HEK293T (cell line): ENCODE measurements around the gene TYMP.

Experiments used
- BHLHE40 ChIP-seq: fragments of 450-650 bp; IDR thresholded peaks from 2 replicates; pipeline ENCODE4 v1.6.1; 2016; ENCODE audit warnings: mild to moderate bottlenecking, moderate library complexity, borderline replicate concordance
- ELF4 ChIP-seq: fragments of 450-650 bp; IDR thresholded peaks from 2 replicates; pipeline ENCODE4 v1.6.1; 2017; ENCODE audit warnings: antibody characterized with exemption
- FOXA1 ChIP-seq: fragments of 450-650 bp; IDR thresholded peaks from 2 replicates; pipeline ENCODE4 v1.6.1; 2016; ENCODE audit warnings: mild to moderate bottlenecking
- FOXM1 ChIP-seq: fragments of 450-650 bp; IDR thresholded peaks from 2 replicates; pipeline ENCODE4 v1.6.1; 2017; ENCODE audit warnings: mild to moderate bottlenecking, borderline replicate concordance
- HDGF ChIP-seq: fragments of 450-650 bp; IDR thresholded peaks from 2 replicates; pipeline ENCODE4 v1.6.1; 2017; ENCODE audit warnings: antibody characterized with exemption, borderline replicate concordance
- NFRKB ChIP-seq: fragments of 450-650 bp; IDR thresholded peaks from 2 replicates; pipeline ENCODE4 v1.6.1; 2016; ENCODE audit warnings: mild to moderate bottlenecking, moderate library complexity
- TF ChIP-seq, protein P1 (sequence below): fragments of 450-650 bp; IDR thresholded peaks from 2 replicates; pipeline ENCODE4 v1.6.1; 2016

DNA sequence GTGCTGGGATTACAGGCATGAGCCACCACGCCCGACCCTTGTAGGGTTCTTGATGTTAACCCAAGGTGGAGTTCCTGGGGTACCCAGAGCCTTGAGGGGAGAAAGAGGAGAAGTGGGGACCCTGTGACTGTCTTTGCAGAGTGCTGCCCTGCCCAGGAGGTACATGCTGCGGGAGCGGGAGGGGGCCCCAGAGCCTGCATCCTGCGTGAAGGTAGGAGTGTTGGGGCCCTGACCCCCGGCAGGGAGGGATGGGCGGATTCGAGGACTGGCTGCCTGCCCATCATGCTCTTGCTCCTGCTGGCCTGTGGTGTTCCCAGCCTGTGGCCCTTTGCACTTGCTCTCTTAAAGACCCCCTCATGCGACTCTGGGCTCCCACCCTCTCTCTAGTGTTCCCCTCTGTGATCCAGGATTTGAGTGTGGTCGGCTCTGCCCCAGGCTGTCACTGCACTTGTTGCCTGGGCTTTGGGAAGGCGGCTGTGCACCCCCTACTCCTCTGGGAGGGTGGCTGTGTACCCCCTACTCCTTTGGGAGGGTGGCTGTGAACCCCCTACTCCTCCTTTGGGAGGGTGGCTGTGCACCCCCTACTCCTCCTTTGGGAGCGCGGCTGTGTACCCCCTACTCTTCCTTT lies 8.9 kb downstream of the TYMP start:
- no peak for TF ChIP-seq NFRKB
- no peak for TF ChIP-seq BHLHE40
- TF ChIP-seq, protein P1, sequence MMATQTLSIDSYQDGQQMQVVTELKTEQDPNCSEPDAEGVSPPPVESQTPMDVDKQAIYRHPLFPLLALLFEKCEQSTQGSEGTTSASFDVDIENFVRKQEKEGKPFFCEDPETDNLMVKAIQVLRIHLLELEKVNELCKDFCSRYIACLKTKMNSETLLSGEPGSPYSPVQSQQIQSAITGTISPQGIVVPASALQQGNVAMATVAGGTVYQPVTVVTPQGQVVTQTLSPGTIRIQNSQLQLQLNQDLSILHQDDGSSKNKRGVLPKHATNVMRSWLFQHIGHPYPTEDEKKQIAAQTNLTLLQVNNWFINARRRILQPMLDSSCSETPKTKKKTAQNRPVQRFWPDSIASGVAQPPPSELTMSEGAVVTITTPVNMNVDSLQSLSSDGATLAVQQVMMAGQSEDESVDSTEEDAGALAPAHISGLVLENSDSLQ: no peak
- TF ChIP-seq ELF4: no peak
- TF ChIP-seq FOXM1: no peak
- no peak for TF ChIP-seq FOXA1
- TF ChIP-seq HDGF: no peak
